Measurements from ENCODE around the gene MTHFD1L. TPM values are rescaled to one million over a fixed set of nuclear protein-coding genes. Genes with fewer than 3 reads are reported as not detected.

The MTHFD1L gene
- total and polyA plus RNA-seq, 11 donors = 1.1 to 13.2 (median 4.2) TPM

DNA sequence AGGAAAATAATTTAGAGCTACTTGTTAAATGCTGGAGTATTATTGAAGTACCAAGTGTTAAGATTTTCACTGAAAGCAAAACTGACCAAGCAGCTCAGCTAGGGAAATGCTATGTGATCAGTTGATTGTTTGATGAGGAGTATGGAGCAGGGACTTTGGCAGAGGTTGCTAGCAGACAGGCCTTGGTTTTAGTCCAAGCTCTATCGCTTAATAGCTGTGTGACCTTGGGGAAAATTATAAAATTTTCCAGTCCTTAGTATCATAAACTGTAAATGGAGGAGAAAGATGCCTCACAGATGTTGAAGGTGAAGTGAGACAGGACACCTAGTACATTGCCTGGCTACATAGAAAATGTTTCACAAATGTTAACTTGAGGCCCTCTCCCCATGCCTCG, 136.6 kb downstream of the MTHFD1L start:
- DNase-seq (no peak), ATAC-seq (no peak)
- WGBS, 4 donors = 69 to 83% (median 75%) methylated on average over 2 of the region's 2 CpGs
- Histone ChIP-seq H3K4me1 (peaks cover 0 to 34% (median 9%) of the 10 kb centered on the region in 12 donors), H3K27ac (no peak overlapping the region), H3K27me3 (no peaks in the 10 kb centered on the region), H3K9me3 (no peaks in the 10 kb centered on the region), H3K4me3 (no peak overlapping the region), H3K36me3 (no peaks in the 10 kb centered on the region)
- TF ChIP-seq POLR2A (IDR thresholded peaks at IDR 0.05) = no peak
- intact Hi-C loops (cut with DNase I) = no loop called here

DNA sequence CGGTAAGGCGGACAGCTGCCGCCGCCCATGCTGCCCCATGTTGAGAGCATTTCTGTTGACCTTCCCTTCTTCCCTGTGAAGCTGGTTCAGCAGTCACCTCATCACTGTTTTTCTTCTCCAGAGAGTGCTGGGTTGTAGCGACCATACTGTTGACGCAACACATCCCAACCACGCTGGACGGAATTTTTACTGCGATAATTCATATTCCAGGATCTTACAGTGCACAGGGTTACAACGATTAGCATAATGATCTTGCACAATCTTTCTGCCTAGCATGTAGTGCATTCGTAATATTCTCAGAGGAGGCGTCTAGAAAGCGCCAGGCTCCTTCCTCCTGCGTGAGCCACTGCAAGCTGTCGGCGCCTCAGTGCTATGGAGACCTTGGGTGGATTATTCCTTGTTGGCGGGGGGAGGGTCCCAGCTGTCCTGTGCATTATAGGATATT, 137.0 kb downstream of the MTHFD1L start:
- no peak for ATAC-seq
- Histone ChIP-seq H3K9me3 (no peaks in the 10 kb centered on the region), H3K36me3 (no peaks in the 10 kb centered on the region), H3K4me1 (peaks cover 0 to 34% (median 9%) of the 10 kb centered on the region in 12 donors), H3K27ac (no peak overlapping the region), H3K4me3 (no peak overlapping the region), H3K27me3 (no peaks in the 10 kb centered on the region)
- WGBS, 4 donors = 92 to 97% (median 95%) methylated on average over 17 of the region's 17 CpGs
- intact Hi-C loops (cut with DNase I) = no loop called here
- DNase-seq = no peak
- TF ChIP-seq CTCF (IDR thresholded peaks at IDR 0.05) (no peak), POLR2A (IDR thresholded peaks at IDR 0.05) (no peak)

DNA sequence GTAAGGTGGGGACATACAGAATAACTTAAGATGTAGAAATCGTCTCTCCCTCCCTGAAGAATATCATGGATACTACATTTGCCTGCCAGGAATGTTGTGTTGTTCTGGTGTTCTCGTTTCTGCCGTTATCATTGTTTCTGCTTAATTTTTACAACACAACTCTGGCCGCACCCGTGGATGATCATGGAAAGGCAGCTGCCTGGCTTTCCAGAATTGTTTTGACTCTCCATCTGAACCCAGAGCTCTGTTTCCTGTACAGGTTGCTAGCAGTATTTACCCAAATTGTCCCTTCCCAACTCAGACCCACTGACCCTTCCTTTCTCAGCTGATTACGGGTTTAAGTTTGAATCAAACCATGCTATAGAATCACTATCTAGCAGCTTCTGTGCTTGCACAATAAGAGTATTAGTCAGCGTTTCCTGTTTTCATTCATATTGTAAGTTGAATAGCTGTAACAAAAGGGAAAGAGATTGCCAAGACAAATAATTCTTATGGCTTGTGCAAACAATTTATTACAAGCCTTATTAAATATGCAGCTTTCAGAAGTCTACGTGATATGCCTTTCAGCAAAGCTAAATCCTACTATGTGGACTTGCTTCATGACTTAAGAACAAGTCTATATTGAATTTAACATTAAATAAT, 139.0 kb downstream of the MTHFD1L start:
- peak; percentile 68 to 83 (median 80) for ATAC-seq
- 35 to 48% (median 46%) methylated on average over 8 of the region's 8 CpGs for WGBS, 4 donors
- H3K27ac ChIP-seq = peak overlapping the region; percentile 0 to 81 (median 67)

DNA sequence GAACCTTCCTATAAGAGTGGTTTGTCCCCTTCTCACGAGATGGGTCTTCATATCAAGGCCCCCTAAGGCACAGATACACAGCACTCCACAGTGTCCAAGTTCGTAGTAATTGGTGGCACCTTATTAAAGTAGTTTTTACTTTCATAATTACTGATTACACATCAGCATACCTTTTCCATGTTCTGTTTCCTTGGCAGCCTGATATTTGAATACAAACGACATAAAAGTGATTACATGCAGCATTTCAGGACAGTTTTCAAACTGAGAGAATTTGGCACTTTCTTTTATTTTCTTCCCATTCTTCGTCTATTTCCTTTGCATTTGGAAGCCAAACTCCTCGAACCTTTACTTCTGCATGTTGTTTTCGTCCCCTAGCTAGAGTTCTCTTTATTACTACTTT, 139.7 kb downstream of the MTHFD1L start:
- peak overlapping the region in 10 of 12 donors; percentile 6 to 81 (median 68) for H3K27ac ChIP-seq
- H3K4me3 ChIP-seq = peak overlapping the region in 1 of 12 donors; percentile 5
- intact Hi-C loops (cut with DNase I) = loop anchor here in 1 of 10 donors (5.0 kb wide), 1 partner anchor 113 kb away; no protein-coding TSS in a partner anchor
- no peak for DNase-seq
- ATAC-seq = no peak
- no peaks in the 10 kb centered on the region for H3K27me3 ChIP-seq
- H3K36me3 ChIP-seq = no peaks in the 10 kb centered on the region
- H3K9me3 ChIP-seq = no peaks in the 10 kb centered on the region
- TF ChIP-seq POLR2A (IDR thresholded peaks at IDR 0.05) = no peak
- TF ChIP-seq CTCF (IDR thresholded peaks at IDR 0.05) = no peak
- WGBS, 4 donors = 62 to 71% (median 67%) methylated on average over 6 of the region's 6 CpGs
- H3K4me1 ChIP-seq = peaks cover 0 to 34% (median 9%) of the 10 kb centered on the region in 12 donors

More for the DNA sequence above, 139.0 kb downstream of the MTHFD1L start:
- intact Hi-C loops (cut with DNase I) = loop anchor here in 1 of 10 donors (5.0 kb wide), 1 partner anchor 112 kb away; no protein-coding TSS in a partner anchor
- Histone ChIP-seq H3K27me3 (no peaks in the 10 kb centered on the region), H3K4me3 (peak overlapping the region in 3 of 12 donors; percentile 1 to 31 (median 25)), H3K9me3 (no peaks in the 10 kb centered on the region), H3K36me3 (no peaks in the 10 kb centered on the region), H3K4me1 (peaks cover 0 to 34% (median 9%) of the 10 kb centered on the region in 12 donors)
- TF ChIP-seq POLR2A (IDR thresholded peaks at IDR 0.05) (no peak), CTCF (IDR thresholded peaks at IDR 0.05) (no peak)
- peak in 2 of 5 donors; percentile 22 to 36 for DNase-seq
